AG04450 (cell line): ENCODE measurements around the gene ANKLE2. TPM values are rescaled to one million over a fixed set of nuclear protein-coding genes. Genes with fewer than 3 reads are reported as not detected.
A peak's percentile ranks its signal among the peaks of the same experiment; 100 is the strongest.

Source experiments
- CTCF ChIA-PET: fragments of 300-600, 350-600 bp; formaldehyde crosslinking; extraction: SDS; loops from one replicate; lab custom pipeline; 2022; ENCODE audit warnings: antibody characterized with exemption, inconsistent platforms; lab: Charles Lee
- POLR2A ChIA-PET: fragments of 350-600 bp; formaldehyde crosslinking; extraction: SDS; loops from one replicate; lab custom pipeline; 2021; ENCODE audit warnings: antibody characterized with exemption, inconsistent platforms; lab: Yijun Ruan, JAX
- DNase-seq: peaks from one replicate; pipeline ENCODE4 v3.0.0-alpha.2; 2011; ENCODE audit warnings: low read depth, low spot score
- H3K27ac ChIP-seq: one replicate; pipeline ENCODE4 v1.5.1; 2012; ENCODE audit warnings: low read depth, low read length, control low read depth
- H3K27me3 ChIP-seq: one replicate; pipeline ENCODE4 v1.6.0; 2012; ENCODE audit warnings: low read length; ENCODE audit not compliant: control insufficient read depth, insufficient read depth
- H3K4me3 ChIP-seq: 2 replicates; pipeline ENCODE4 v1.5.1; 2011; ENCODE audit warnings: mild to moderate bottlenecking, low read depth, low read length, control low read depth
- H3K9me3 ChIP-seq: 2 replicates; pipeline ENCODE4 v1.5.1; 2012; ENCODE audit warnings: low read length; ENCODE audit not compliant: control insufficient read depth, insufficient read depth
- CTCF ChIP-seq: IDR thresholded peaks from 2 replicates; pipeline ENCODE4 v1.5.1; 2011; ENCODE audit warnings: low read depth, low read length, control low read depth, inconsistent platforms
- polyA plus RNA-seq: library from polyadenylated mRNA; depleted of rRNA; stranded (reverse); fragments of >200 nt; gene quantifications from 2 replicates; pipeline ENCODE4 v1.2.3, GENCODE V29; 2011

ANKLE2 gene
- polyA plus RNA-seq, 1 experiment: 55.7 TPM

GRCh38 chr12:132728502-132728901 lies 33.1 kb downstream of the ANKLE2 start:
- TF ChIP-seq CTCF: no peak
- CTCF ChIA-PET: no interaction called here
- Histone ChIP-seq H3K27ac (no peak overlapping the region), H3K27me3 (no peaks in the 10 kb centered on the region), H3K4me3 (no peak overlapping the region), H3K9me3 (peaks cover 14% of the 10 kb centered on the region)
- POLR2A ChIA-PET: no interaction called here
- DNase-seq: no peak

- Histone ChIP-seq H3K27me3 (no peaks in the 10 kb centered on the region), H3K9me3 (peaks cover 17% of the 10 kb centered on the region), H3K4me3 (no peak overlapping the region), H3K27ac (no peak overlapping the region)
- no peak for DNase-seq
- POLR2A ChIA-PET: no interaction called here
- TF ChIP-seq CTCF: no peak
- CTCF ChIA-PET: no interaction called here
These were observed 34.4 kb downstream of the ANKLE2 start for GRCh38 chr12:132727091-132727794.

- H3K27ac ChIP-seq: no peak overlapping the region
- ChIA-PET CTCF (no interaction called here), POLR2A (no interaction called here)
- H3K27me3 ChIP-seq: no peaks in the 10 kb centered on the region
- no peak for TF ChIP-seq CTCF
- no peak overlapping the region for H3K4me3 ChIP-seq
- no peak for DNase-seq
- peaks cover 17% of the 10 kb centered on the region for H3K9me3 ChIP-seq
These were observed 35.2 kb downstream of the ANKLE2 start for GRCh38 chr12:132726386-132726785.

- Histone ChIP-seq H3K27me3 (no peaks in the 10 kb centered on the region), H3K4me3 (no peak overlapping the region), H3K27ac (no peak overlapping the region), H3K9me3 (peaks cover 6% of the 10 kb centered on the region; the same call in 1 of the 2 replicates)
- no peak for TF ChIP-seq CTCF
- ChIA-PET POLR2A (no interaction called here), CTCF (no interaction called here)
- DNase-seq: no peak
These were observed 37.0 kb downstream of the ANKLE2 start for GRCh38 chr12:132724506-132725241.

- Histone ChIP-seq H3K27me3 (no peaks in the 10 kb centered on the region), H3K9me3 (peaks cover 4% of the 10 kb centered on the region; the same call in 1 of the 2 replicates), H3K4me3 (no peak overlapping the region), H3K27ac (peak overlapping the region; percentile 47)
- no peak for TF ChIP-seq CTCF
- ChIA-PET CTCF (no interaction called here), POLR2A (no interaction called here)
- no peak for DNase-seq
These were observed 37.9 kb downstream of the ANKLE2 start for GRCh38 chr12:132723764-132724140.
